ENCODE data around the gene CUTA.

GRCh38 chr6:33417128-33417902 lies 592 bp downstream of the CUTA start:
- no peak for TF ChIP-seq POLR2A (IDR thresholded peaks at IDR 0.05; ENCODE audit: low read depth)
- peak in 1 of 2 donors; percentile 53 for TF ChIP-seq POLR2AphosphoS5 (IDR thresholded peaks at IDR 0.05)
- no peak for TF ChIP-seq CTCF (IDR thresholded peaks at IDR 0.05)
- no peak for TF ChIP-seq EP300 (IDR thresholded peaks at IDR 0.05)

Data from esophagus muscularis mucosa (tissue), 4 donors.